ENCODE measurements around the gene SLC38A9.

Gene SLC38A9

GRCh38 chr5:55645304-55645703, 66.8 kb downstream of the SLC38A9 start:
- no peak for DNase-seq

GRCh38 chr5:55638455-55638854, 73.7 kb downstream of the SLC38A9 start:
- no peak for DNase-seq

GRCh38 chr5:55638051-55638450, 74.1 kb downstream of the SLC38A9 start:
- no peak for DNase-seq

- no peak for DNase-seq
These were observed 75.4 kb downstream of the SLC38A9 start for GRCh38 chr5:55636683-55637082.

- DNase-seq: no peak
These were observed 75.9 kb downstream of the SLC38A9 start for GRCh38 chr5:55636177-55636576.

- no peak for DNase-seq
These were observed 77.3 kb downstream of the SLC38A9 start for GRCh38 chr5:55634866-55635265.

GRCh38 chr5:55634209-55634805, 77.8 kb downstream of the SLC38A9 start:
- peak; percentile 55 for DNase-seq

GRCh38 chr5:55633574-55634208, 78.4 kb downstream of the SLC38A9 start:
- peak; percentile 55 for DNase-seq

GRCh38 chr5:55629815-55630214, 82.3 kb downstream of the SLC38A9 start:
- DNase-seq: no peak

GRCh38 chr5:55626790-55627189, 85.3 kb downstream of the SLC38A9 start:
- DNase-seq: no peak

- DNase-seq: no peak
These were observed 86.2 kb downstream of the SLC38A9 start for GRCh38 chr5:55625913-55626312.

- no peak for DNase-seq
These were observed 86.6 kb downstream of the SLC38A9 start for GRCh38 chr5:55625589-55625909.

- DNase-seq: no peak
These were observed 87.1 kb downstream of the SLC38A9 start for GRCh38 chr5:55624841-55625588.

GRCh38 chr5:55623789-55624188, 88.3 kb downstream of the SLC38A9 start:
- DNase-seq: no peak

GRCh38 chr5:55622460-55622859, 89.7 kb downstream of the SLC38A9 start:
- DNase-seq: no peak

- no peak for DNase-seq
These were observed 90.9 kb downstream of the SLC38A9 start for GRCh38 chr5:55621229-55621628.

- no peak for DNase-seq
These were observed 91.4 kb downstream of the SLC38A9 start for GRCh38 chr5:55620766-55621160.

GRCh38 chr5:55620009-55620765, 91.9 kb downstream of the SLC38A9 start:
- no peak for DNase-seq

- DNase-seq: no peak
These were observed 93.8 kb downstream of the SLC38A9 start for GRCh38 chr5:55618318-55618717.

- no peak for DNase-seq
These were observed 98.8 kb downstream of the SLC38A9 start for GRCh38 chr5:55613112-55613868.

GRCh38 chr5:55610542-55610941, 101.6 kb downstream of the SLC38A9 start:
- no peak for DNase-seq

GRCh38 chr5:55609413-55609812, 102.7 kb downstream of the SLC38A9 start:
- no peak for DNase-seq
